ENCODE results near the gene WASF3.

Gene WASF3

DNA sequence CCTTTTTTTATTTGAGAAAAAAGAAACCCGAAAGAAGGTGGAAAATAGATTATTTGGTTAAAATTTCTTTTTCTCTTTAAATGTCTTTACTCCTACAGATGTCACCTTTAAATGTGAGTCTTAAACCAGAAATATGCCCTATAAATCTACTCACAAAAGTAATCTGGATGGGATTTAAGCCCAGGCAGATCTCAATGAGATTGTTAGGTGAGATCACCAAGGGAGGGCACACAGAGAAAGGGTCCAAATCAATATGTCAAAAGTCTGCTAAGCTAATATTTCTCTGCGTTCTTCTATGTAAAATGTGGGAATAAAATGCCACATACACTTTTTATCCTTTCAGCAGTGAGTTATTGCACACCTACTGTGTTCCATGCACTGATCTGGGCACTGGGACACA, 32.9 kb downstream of the WASF3 start:
- no peak overlapping the region for H3K4me3 ChIP-seq (ENCODE audit: low read depth, low read length)
- no peak for DNase-seq (ENCODE audit: low read depth, low spot score)
- in situ Hi-C loops (cut with HindIII; ENCODE audit: low sequenced_read_pairs) = no loop called here
- TF ChIP-seq CTCF (IDR thresholded peaks at IDR 0.05; ENCODE audit: low read depth, low read length) = no peak

GRCh38 chr13:26590951-26591350, 33.5 kb downstream of the WASF3 start:
- H3K4me3 ChIP-seq (ENCODE audit: low read depth, low read length) = no peak overlapping the region
- no peak for TF ChIP-seq CTCF (IDR thresholded peaks at IDR 0.05; ENCODE audit: low read depth, low read length)
- DNase-seq (ENCODE audit: low read depth, low spot score) = no peak
- in situ Hi-C loops (cut with HindIII; ENCODE audit: low sequenced_read_pairs) = no loop called here

- in situ Hi-C loops (cut with HindIII; ENCODE audit: low sequenced_read_pairs) = no loop called here
- no peak for TF ChIP-seq CTCF (IDR thresholded peaks at IDR 0.05; ENCODE audit: low read depth, low read length)
- DNase-seq (ENCODE audit: low read depth, low spot score) = no peak
- H3K4me3 ChIP-seq (ENCODE audit: low read depth, low read length) = no peak overlapping the region
These were observed 34.2 kb downstream of the WASF3 start for GRCh38 chr13:26591672-26592071.

GRCh38 chr13:26593661-26594060, 36.2 kb downstream of the WASF3 start:
- DNase-seq (ENCODE audit: low read depth, low spot score) = no peak
- H3K4me3 ChIP-seq (ENCODE audit: low read depth, low read length) = no peak overlapping the region
- TF ChIP-seq CTCF (IDR thresholded peaks at IDR 0.05; ENCODE audit: low read depth, low read length) = no peak
- in situ Hi-C loops (cut with HindIII; ENCODE audit: low sequenced_read_pairs) = no loop called here

DNA sequence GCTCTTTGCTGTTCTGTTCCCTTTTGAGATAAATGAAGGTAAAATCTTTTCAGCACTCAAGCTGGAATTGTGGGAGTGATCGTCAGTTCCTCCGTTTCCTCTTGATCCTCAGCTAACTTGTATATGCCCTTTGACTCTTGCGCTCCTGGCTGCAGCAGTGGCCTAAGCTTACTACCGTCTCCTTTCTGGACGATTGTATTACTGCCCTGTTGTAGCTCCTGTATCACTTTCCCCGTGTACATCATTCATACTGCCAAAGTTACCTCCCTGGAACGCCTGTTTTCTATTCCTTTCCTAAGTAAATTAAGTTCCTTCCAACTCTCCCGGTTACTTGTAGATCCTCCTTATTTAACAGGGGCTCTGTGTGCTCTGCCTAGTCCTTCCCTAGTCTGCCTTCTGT, 36.9 kb downstream of the WASF3 start:
- TF ChIP-seq CTCF (IDR thresholded peaks at IDR 0.05; ENCODE audit: low read depth, low read length) = no peak
- DNase-seq (ENCODE audit: low read depth, low spot score) = no peak
- H3K4me3 ChIP-seq (ENCODE audit: low read depth, low read length) = no peak overlapping the region
- in situ Hi-C loops (cut with HindIII; ENCODE audit: low sequenced_read_pairs) = no loop called here

GRCh38 chr13:26596458-26596857, 39.0 kb downstream of the WASF3 start:
- no peak overlapping the region for H3K4me3 ChIP-seq (ENCODE audit: low read depth, low read length)
- in situ Hi-C loops (cut with HindIII; ENCODE audit: low sequenced_read_pairs) = no loop called here
- TF ChIP-seq CTCF (IDR thresholded peaks at IDR 0.05; ENCODE audit: low read depth, low read length) = no peak
- no peak for DNase-seq (ENCODE audit: low read depth, low spot score)

DNA sequence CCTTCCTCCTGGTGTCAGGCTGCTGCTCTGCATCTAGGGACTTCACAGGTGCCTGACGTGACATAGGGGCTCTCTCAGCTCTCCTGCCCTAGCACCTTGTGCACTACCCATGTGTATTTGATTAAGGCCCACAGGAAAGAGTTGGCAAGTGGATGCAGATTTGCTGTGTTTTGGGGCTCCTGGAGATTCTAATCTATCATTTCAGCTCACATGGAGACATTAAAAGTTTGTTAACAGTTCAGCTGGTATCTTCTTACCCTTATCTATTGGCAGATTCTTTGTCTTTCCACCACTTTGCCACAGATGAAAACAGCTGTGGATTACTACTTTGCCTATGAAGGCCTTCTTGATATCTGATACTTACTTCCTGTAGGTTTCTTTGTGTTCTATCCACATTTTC, 41.9 kb downstream of the WASF3 start:
- no peak for TF ChIP-seq CTCF (IDR thresholded peaks at IDR 0.05; ENCODE audit: low read depth, low read length)
- no peak overlapping the region for H3K4me3 ChIP-seq (ENCODE audit: low read depth, low read length)
- no peak for DNase-seq (ENCODE audit: low read depth, low spot score)
- in situ Hi-C loops (cut with HindIII; ENCODE audit: low sequenced_read_pairs) = no loop called here

Measured in astrocyte of the spinal cord (primary cell).